ENCODE results near the gene STK11.
A peak's percentile ranks its signal among the peaks of the same experiment; 100 is the strongest.
"Not testable (repeated sequence)": the region's sequence is repeated elsewhere in the genome, so short reads cannot be mapped to it uniquely, and the experiment has no call there.

The STK11 gene

DNA sequence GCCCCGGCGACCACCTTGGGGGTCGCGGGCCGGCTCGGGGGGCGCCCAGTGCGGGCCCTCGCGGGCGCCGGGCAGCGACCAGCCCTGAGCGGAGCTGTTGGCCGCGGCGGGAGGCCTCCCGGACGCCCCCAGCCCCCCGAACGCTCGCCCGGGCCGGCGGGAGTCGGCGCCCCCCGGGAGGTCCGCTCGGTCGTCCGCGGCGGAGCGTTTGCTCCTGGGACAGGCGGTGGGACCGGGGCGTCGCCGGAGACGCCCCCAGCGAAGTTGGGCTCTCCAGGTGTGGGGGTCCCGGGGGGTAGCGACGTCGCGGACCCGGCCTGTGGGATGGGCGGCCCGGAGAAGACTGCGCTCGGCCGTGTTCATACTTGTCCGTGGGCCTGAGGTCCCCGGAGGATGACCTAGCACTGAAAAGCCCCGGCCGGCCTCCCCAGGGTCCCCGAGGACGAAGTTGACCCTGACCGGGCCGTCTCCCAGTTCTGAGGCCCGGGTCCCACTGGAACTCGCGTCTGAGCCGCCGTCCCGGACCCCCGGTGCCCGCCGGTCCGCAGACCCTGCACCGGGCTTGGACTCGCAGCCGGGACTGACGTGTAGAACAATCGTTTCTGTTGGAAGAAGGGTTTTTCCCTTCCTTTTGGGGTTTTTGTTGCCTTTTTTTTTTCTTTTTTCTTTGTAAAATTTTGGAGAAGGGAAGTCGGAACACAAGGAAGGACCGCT is 729 bp downstream of the STK11 start:
- peak overlapping the region; percentile 70 for H3K4me3 ChIP-seq (ENCODE audit: low read depth, low read length)

DNA sequence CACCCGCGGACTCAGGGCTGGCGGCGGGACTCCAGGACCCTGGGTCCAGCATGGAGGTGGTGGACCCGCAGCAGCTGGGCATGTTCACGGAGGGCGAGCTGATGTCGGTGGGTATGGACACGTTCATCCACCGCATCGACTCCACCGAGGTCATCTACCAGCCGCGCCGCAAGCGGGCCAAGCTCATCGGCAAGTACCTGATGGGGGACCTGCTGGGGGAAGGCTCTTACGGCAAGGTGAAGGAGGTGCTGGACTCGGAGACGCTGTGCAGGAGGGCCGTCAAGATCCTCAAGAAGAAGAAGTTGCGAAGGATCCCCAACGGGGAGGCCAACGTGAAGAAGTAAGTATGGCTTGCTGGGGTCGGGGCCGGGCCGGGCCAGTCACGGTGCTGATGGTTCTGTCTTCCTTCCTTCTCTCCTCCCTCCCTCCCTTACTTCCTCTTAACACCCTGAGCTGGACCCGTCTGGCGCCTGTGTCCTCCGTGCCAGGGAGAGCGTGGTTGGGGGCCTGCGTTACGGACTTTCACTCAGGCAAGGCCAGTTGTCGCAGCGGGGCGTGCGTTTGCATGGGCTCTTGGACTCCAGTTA is 1.4 kb downstream of the STK11 start:
- peak overlapping the region; percentile 70 for H3K4me3 ChIP-seq (ENCODE audit: low read depth, low read length)

DNA sequence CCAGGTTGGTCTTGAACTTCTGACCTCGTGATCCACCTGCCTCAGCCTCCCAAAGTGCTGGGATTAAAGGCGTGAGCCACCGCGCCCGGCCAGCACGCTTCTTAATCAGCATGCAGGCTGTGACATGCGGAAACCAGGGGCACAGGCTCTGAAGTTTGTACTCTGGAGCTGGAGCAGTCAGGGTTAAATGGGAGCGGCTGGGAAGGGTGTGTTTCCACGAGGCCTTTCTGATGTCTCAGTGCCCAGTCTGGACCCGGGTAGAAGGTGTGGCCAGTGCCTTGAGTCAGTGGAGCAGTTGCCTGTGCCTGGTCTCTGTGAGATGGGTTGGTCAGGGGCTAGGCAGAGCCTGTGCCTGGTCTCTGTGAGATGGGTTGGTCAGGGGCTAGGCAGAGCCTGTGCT is 3.3 kb downstream of the STK11 start:
- not testable (repeated sequence) for H3K4me3 ChIP-seq (ENCODE audit: low read depth, low read length)

DNA sequence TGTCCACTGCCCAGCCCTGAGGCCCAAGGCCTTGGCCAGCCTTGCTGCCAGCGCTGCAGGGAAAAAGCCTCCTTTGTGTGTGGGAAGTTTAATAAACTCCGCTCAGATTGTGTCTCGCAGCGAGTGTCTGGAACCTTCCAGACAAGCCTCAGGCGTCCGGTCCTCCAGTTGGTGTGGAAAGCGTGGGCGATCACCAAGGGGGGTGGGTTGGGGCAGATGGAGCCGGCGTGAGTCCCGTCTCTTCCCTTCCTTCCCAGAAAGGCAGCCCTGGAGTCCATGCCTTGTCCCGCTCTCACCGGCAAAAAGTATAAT is 4.6 kb downstream of the STK11 start:
- no peak overlapping the region for H3K4me3 ChIP-seq (ENCODE audit: low read depth, low read length)

DNA sequence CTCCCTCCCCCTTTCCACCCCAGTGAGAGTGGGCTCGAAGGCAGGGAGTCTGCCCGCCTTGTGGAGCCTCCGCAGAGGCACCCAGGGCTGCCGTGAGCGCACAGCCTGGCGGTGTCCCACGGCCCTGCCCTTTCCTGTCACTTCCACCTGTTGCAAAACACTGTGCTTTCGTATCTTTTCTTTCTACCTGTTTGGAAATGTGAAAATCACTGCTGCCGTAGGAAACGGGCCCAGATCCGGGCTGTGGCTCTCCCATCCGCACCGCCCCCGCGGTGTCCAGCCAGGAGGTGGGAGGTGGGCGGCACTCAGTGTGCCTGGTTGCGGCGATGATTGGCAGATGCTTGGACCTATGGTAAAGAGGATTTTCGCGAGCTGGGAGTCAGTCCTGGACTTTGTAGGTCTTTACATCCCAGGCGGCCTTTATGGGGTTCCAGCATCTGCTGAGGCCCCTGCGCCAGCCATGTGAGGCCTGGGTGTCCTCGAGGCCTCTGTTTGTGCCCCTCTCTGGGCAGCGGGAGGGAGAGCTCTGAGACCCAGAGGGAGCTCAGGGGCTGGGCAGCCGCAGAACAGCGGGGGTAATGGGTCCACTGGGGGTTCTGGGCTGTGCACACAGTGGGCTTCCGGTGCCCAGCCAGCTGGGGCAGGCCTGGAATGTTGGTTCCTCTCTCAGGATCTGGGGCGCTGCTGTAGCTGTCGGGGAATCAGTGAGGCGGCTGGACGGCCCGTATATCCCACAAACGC is 6.1 kb downstream of the STK11 start:
- H3K4me3 ChIP-seq (ENCODE audit: low read depth, low read length): no peak overlapping the region

DNA sequence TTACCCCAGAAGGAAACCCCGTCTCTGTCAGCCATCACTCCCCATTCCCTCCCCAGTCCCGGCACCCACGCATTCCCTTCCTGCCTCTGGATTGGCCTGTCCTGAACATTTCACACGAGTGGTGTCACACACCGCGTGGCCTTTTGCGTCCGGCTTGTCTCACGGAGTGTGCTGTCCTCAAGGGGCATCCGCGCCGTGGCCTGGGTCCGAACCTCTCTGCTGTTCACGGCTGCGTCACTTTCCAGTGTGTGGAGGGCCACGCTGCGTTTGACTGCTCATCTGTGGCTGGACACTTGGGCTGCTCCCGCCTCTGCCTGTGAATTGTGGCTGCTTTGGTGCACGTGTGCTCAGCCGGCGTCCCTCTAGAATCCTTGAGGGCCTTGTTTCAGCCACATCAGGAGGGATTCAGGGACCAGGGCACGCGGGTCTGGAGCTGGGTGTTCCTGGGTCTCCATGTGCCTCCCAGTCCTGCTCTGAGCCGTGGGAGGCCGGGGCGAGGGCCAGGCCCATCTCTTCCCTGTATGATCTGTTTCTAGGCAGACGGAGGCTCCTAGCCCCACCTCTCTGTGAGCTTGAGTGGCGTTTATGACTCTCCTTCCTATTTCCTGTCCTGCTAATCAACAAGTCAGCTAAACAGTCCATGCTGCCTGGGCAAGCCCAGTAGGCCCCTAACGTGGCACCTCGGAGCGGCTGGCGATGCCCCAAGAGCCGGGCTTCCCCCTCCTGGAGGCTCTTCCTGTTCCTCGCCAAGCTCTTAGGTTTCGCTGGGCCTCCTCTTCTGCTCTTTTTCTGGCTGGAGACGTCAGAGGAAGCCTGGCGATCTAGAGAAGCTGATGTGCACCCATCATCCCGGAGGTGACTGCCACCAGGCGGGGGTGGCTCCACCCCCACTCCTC is 8.1 kb downstream of the STK11 start:
- no peak overlapping the region for H3K4me3 ChIP-seq (ENCODE audit: low read depth, low read length)

DNA sequence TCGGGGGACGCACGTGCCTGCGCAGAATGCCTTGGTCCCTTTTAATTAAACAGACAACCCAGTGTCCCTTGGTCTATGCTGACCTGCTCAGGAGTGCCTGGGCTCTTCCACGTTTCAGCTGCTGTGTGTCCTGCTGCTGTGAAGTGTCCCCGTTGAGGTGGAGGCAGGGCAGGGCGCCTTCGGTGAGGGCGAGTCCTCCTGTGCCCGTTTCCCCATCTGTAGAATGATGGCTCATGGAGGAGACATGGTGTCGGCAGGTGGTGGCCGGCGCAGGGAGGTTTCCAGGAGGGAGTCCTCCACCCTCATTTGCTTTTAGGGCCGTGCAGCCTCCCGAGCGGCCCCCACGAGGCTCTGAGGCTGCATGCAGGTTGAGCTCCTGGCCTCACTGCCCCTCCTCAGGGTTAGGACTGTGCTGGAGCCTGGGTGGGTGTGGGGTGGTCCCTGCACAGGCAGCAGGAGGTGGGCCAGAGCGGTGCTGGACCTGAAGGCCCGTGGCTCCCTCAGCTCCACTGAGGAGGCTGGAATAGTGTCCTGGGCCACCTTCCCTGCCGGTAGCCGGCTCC is 8.8 kb downstream of the STK11 start:
- H3K4me3 ChIP-seq (ENCODE audit: low read depth, low read length): no peak overlapping the region

DNA sequence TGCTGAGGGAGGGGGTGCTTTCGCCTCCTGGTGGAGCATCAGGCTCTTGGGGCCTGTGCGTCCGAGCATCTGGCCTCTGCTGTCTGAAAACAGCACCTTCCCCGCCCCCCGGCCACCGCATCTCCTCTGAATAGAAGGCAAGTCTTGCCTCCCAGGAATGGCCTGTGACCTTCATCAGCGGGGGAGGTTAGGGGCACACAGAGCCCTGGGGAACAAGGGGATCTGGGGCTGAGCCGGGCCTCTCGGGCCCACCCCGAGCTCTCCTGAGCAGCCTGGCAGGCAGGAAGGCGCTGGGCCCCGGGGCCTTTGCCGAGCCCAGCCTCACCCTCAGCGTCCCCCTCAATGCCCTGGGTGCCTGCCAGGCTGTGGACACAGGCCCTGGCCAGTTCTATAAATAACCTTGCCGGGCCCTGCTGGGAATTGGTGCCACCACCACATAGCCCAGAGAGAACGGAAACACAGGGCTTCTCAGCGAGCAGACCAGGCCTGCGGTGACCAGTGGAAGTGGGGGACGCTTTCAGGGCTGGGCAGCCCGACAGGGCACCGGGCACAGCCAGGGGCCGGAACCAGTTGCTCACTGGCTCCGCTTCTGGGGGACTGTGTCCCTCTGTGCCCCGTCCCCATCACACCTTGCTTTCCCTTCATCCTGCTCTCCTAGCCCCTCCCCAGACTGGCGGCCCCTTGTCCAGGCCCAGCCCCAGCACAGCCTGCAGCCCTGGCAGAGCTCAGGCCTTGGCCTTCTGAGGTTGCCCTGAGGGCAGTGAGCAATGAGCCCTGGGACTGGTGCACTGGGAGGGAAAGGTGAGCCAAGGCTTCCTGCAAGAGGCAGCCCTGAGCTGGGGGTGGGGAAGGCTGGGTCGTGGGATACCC is 9.5 kb downstream of the STK11 start:
- H3K4me3 ChIP-seq (ENCODE audit: low read depth, low read length): no peak overlapping the region

DNA sequence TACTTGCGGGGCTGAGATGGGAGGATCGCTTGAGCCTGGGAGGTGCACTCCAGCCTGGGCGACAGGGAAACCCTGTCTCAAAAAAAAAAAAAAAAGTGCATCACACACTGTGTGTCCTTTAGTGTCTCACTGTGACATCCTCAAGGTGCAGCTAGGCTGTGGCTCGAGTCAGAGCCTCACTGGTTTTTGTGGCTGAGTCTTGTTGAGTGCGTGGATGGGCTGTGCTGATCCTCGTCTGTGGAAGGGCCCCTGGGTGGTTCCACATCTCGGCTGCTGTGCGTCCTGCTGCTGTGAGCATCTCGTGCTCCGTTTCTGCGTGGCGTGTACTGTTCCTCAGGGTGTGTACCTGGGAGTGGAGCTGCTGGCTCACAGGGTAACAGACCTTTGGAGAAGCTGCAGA is 11.2 kb downstream of the STK11 start:
- no peak overlapping the region for H3K4me3 ChIP-seq (ENCODE audit: low read depth, low read length)

DNA sequence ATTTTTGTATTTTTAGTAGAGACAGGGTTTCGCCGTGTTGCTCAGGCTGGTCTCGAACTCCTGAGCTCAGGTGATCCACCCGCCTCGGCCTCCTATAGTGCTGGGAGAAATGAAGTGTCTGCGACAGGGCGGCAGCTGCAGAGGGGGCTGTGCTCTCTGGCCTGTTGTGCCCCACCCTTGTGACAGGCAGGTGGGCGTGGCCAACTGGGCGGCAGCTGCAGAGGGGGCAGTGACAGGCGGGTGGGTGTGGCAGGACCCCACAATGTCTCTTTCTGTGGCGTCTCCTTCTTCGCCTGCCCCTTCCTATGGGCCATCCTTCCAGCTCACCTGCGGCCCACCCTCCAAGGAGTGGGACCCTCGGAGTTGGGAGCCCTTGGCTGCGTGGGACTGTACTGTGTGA is 11.8 kb downstream of the STK11 start:
- H3K4me3 ChIP-seq (ENCODE audit: low read depth, low read length): no peak overlapping the region

DNA sequence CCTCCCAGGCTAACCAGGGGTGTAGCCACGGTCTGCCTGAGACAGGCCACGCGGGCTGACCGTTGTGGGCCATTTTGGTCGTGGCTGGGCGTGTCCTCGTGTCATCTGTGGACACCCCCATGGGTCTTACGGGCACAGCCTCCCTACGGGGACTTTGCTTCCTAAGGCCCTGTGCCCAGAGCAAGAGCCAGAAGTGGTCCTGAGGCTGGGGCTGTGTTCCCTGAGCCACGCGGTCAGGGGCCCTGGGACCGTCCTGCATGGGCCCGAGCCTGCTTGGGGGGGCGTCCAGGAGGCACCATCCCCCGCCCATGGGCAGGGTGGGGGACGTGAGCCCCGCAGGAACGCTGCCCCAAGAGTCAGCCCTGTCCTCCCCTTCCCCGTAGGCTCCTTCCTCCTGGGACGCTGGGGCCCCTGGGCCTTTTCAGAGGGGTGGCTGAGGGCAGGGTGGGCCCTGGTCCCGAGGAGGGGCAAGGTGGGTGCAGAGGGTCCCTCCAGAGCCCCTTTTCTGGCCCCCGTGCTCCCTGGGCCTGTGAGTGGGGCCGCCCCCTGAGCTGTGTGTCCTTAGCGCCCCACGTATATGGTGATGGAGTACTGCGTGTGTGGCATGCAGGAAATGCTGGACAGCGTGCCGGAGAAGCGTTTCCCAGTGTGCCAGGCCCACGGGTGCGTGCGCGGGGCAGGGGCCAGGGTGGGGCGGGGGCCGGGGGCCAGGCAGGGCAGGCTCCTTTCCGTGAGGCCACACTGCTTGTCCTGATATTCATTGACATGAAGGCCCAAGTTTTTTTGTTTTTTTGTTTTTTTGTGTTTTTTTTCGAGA is 13.4 kb downstream of the STK11 start:
- H3K4me3 ChIP-seq (ENCODE audit: low read depth, low read length): no peak overlapping the region

DNA sequence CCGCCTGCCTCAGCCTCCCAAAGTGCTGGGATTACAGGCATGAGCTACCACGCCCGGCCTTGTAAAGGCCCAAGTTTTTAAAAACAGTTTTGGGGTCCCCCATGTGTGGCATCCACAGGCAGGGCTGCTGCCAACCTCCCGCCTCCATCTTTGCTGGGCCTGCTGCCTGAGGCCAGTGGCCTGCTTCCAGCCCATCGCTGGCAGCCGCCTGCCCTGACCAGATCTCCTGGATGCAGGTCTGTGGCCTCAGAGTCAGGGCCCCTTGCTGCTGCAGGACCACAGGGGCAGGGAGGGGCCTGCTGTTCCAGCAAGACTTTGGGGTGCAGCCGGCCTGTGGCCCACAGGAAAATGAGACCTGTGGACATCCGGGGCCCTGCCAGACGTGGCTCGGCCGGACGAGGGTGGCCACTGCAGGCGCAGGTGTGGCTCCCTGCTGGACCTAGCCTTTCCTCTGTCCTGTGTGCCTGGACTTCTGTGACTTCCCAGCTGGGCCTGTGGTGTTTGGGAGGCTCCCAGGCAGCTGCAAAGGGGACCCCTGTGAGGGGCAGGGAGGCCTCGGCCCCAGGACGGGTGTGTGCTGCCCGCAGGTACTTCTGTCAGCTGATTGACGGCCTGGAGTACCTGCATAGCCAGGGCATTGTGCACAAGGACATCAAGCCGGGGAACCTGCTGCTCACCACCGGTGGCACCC is 14.4 kb downstream of the STK11 start:
- H3K4me3 ChIP-seq (ENCODE audit: low read depth, low read length): no peak overlapping the region

DNA sequence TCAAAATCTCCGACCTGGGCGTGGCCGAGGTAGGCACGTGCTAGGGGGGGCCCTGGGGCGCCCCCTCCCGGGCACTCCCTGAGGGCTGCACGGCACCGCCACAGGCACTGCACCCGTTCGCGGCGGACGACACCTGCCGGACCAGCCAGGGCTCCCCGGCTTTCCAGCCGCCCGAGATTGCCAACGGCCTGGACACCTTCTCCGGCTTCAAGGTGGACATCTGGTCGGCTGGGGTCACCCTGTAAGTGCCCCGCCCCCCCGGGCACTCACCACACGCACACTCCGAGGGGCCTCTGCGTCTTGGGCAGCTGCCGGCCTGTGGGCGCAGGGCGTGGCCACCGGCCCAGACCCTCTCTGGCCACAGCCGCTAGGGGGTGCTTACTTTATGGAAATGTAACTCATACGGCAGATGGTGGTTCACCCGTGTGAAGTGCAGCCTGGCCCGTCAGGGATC is 14.9 kb downstream of the STK11 start:
- H3K4me3 ChIP-seq (ENCODE audit: low read depth, low read length): no peak overlapping the region

DNA sequence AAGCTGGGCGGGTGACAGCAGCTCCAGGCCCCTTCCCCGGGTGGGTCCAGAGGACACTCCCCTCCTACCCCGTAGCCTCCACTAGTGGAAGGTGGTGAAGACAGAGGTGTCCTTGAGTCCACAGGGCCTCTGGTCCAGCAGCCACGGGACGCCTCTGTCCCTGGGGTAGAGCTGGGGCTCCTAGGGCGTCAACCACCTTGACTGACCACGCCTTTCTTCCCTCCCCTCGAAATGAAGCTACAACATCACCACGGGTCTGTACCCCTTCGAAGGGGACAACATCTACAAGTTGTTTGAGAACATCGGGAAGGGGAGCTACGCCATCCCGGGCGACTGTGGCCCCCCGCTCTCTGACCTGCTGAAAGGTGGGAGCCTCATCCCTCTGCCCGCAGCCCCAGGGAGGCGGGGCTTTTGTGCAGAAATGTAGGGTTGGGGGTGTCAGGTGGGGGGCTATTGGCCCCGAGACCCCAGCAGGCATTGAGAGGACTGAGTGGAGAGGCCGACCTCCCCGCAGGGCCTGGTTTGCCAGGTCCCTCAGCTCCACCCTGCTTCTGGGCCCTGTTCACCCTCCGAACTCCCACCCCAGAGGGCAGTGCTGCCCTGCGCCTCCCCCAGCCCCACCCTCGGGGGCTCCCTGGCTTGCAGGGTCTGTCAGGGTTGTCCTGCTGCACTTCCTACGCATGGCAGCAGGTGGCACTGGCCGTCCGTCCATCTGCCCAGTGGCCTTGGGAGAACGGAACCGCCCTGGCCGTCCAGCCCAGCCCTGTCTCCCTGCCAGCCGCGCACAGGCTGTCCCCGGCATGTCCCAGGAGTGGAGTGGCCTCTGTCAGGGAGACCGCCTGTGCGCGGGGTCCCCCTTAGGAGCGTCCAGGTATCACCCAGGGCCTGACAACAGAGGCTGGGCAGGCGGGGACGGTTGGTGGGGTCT is 15.7 kb downstream of the STK11 start:
- H3K4me3 ChIP-seq (ENCODE audit: low read depth, low read length): no peak overlapping the region

DNA sequence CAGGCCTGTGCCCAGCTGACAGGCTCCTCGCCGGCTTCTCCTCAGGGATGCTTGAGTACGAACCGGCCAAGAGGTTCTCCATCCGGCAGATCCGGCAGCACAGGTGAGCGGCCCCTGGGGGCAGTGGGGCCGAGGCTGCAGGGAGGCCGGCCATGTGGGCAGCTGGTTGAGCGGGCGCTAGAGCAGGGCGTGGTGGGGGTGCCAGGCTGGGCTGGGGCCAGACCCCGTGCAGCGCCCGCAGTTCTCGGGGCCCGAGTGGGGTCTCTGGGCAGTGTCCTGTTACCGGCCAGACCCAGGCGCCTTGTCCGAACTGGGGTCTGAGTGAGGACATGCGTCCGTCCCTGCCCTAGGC is 16.3 kb downstream of the STK11 start:
- H3K4me3 ChIP-seq (ENCODE audit: low read depth, low read length): no peak overlapping the region

DNA sequence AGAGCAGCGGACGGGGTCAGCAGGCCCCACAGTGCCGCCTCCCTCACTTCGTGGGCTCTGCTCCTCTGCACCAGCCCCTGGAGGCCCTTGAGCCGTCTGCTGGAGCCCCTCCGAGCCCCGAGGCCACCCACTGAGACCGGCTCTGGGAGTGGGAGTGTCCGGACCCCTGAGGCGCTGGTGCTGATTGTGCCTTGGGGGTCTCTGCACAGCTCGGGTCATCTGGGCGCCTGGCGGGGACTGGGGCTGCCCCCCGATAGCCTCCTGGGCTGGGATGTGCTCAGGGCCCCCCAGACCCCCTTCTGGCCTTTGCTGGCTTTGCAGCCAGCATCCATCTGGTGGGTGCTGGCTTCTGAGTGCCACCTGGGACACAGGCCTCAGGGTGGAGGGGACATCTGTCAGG is 16.8 kb downstream of the STK11 start:
- H3K4me3 ChIP-seq (ENCODE audit: low read depth, low read length): no peak overlapping the region

DNA sequence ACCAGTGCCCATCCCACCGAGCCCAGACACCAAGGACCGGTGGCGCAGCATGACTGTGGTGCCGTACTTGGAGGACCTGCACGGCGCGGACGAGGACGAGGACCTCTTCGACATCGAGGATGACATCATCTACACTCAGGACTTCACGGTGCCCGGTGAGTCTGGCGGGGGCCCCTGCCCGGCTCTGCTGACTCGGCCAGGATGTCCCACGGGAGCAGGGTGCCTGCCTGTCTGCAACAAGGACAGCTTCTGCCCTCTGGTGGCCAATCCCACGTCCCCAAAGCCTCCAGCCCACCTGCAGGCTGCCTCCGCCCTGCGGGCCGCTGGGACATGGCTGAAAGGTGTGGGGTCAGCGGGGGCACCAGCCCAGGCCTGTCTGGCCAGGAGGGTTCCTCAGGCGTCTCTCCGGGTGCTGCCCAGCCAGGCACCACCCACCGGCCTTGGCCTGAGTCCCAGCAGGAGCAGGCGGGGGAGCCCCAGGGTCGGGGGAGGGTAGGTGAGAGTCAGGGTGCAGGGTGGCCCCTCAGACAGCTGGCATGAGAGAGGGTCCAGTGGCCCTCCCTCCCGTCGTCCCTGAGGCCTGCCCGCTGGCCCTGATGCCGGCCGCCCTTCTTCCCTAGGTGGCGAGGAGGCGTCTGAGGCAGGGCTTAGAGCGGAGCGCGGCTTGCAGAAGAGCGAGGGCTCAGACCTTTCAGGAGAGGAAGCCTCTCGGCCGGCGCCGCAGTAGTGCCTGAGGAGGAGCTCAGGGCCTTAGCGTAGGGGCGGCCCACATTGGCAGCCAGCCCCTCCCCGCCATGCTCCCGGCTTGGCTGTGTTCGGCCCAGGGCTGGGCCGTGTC is 17.7 kb downstream of the STK11 start:
- no peak overlapping the region for H3K4me3 ChIP-seq (ENCODE audit: low read depth, low read length)
